GM12878 (cell line): ENCODE measurements around the gene RNPEP. TPM values are rescaled to one million over a fixed set of nuclear protein-coding genes. Genes with fewer than 3 reads are reported as not detected.

Experiments
- ATAC-seq: fragments of 200-7000 bp; cut with Tn5 transposase; 3 replicates; pipeline ENCODE4 v1.9.1; 2020; ENCODE audit warnings: mild to moderate bottlenecking, moderate library complexity
- BruUV-seq: library from RNA; stranded (reverse); fragments of 400-500 nt; replicated peaks from 2 replicates; lab custom pipeline; 2021; lab: Mats Ljungman, UMichigan
- CTCF ChIA-PET: fragments of 300-600 bp; sonication (Branson Sonifier 250); formaldehyde crosslinking; extraction: SDS; loops from one replicate; lab custom pipeline; 2021; ENCODE audit warnings: inconsistent platforms; lab: Yijun Ruan, JAX
- POLR2A ChIA-PET: fragments of 350-600 bp; formaldehyde crosslinking; extraction: SDS; loops from one replicate; lab custom pipeline; 2021; ENCODE audit warnings: inconsistent platforms; lab: Charles Lee
- RAD21 ChIA-PET: fragments of 300-600 bp; sonication (Branson Sonifier 250); formaldehyde crosslinking; loops from one replicate; lab custom pipeline; 2023; ENCODE audit warnings: antibody characterized with exemption; ENCODE audit not compliant: unreplicated experiment; lab: Charles Lee
- SMC1A ChIA-PET: fragments of 300-600 bp; sonication (Branson Sonifier 250); formaldehyde crosslinking; loops from one replicate; lab custom pipeline; 2023; ENCODE audit not compliant: unreplicated experiment, uncharacterized antibody; lab: Charles Lee
- DNase-seq: peaks from one replicate; pipeline ENCODE4 v3.0.0-alpha.2; 2011; ENCODE audit warnings: low read depth, low spot score
- FAIRE-seq: peaks from 3 replicates; lab custom pipeline; 2011; peaks lifted over from hg19 to GRCh38; lab: Jason Lieb, UNC
- H2AFZ ChIP-seq: 2 replicates; pipeline ENCODE4 v1.6.0; 2011; ENCODE audit warnings: low read depth, low read length, control low read depth; ENCODE audit not compliant: control insufficient read depth
- H3K27ac ChIP-seq: 2 replicates; pipeline ENCODE4 v1.5.1; 2011; ENCODE audit warnings: control low read depth; ENCODE audit not compliant: control insufficient read depth, insufficient read depth
- H3K27me3 ChIP-seq, 2 experiments: replicated peaks in 1 of 2; 2 replicates each; pipeline versions ENCODE4 v1.6.0 to v1.6.1; 2011; ENCODE audit warnings: low read length in 1 of 2; ENCODE audit not compliant: control insufficient read depth in 2 of 2, insufficient read depth in 2 of 2
- H3K36me3 ChIP-seq, 2 experiments: 2 replicates each; pipeline ENCODE4 v1.5.1; 2011; ENCODE audit warnings: low read length in 1 of 2; ENCODE audit not compliant: control insufficient read depth in 2 of 2, insufficient read depth in 2 of 2
- H3K4me1 ChIP-seq: 2 replicates; pipeline ENCODE4 v1.6.1; 2011; ENCODE audit warnings: mild to moderate bottlenecking, low read length, moderate library complexity, mixed read lengths; ENCODE audit not compliant: control insufficient read depth, insufficient read depth
- H3K4me2 ChIP-seq: 2 replicates; pipeline ENCODE4 v1.6.0; 2011; ENCODE audit warnings: control low read depth; ENCODE audit not compliant: control insufficient read depth, insufficient read depth
- H3K4me3 ChIP-seq: fragments of 200-600 bp; sonication (generic); 2 replicates; pipeline ENCODE4 v1.5.1; 2016
- H3K79me2 ChIP-seq: 2 replicates; pipeline ENCODE4 v1.6.0; 2011; ENCODE audit warnings: low read length; ENCODE audit not compliant: control insufficient read depth, insufficient read depth
- H3K9ac ChIP-seq: 2 replicates; pipeline ENCODE4 v1.8.0; 2011; ENCODE audit warnings: low read length, control low read depth, mixed read lengths; ENCODE audit not compliant: control insufficient read depth, insufficient read depth
- H3K9me3 ChIP-seq: replicated peaks from 3 replicates; pipeline ENCODE4 v1.5.1; 2011; ENCODE audit warnings: mild to moderate bottlenecking, low read length; ENCODE audit not compliant: control insufficient read depth, insufficient read depth
- H4K20me1 ChIP-seq: 2 replicates; pipeline ENCODE4 v1.6.0; 2011; ENCODE audit not compliant: control insufficient read depth, insufficient read depth
- ATF2 ChIP-seq: IDR thresholded peaks from 2 replicates; pipeline ENCODE4 v1.6.1; 2012; ENCODE audit warnings: low read length, inconsistent platforms
- IRF3 ChIP-seq: fragments of 450-650 bp; IDR thresholded peaks from 2 replicates; pipeline ENCODE4 v1.6.1; 2014; ENCODE audit warnings: mild to moderate bottlenecking
- MYB ChIP-seq: fragments of 150-350 bp; IDR thresholded peaks from 2 replicates; pipeline ENCODE4 v1.6.1; 2014; ENCODE audit warnings: mild to moderate bottlenecking, low read depth, low read length, borderline replicate concordance
- NR2C2 ChIP-seq: IDR thresholded peaks from 2 replicates; pipeline ENCODE4 v1.6.1; 2011; ENCODE audit warnings: borderline replicate concordance, low read depth; ENCODE audit not compliant: control insufficient read depth, insufficient read length
- POU2F2 ChIP-seq: IDR thresholded peaks from 3 replicates; pipeline ENCODE4 v1.6.1; 2011; ENCODE audit warnings: low read depth, mild to moderate bottlenecking, low read length, borderline replicate concordance
- RELA ChIP-seq: fragments of 450-650 bp; IDR thresholded peaks from 2 replicates; pipeline ENCODE4 v1.8.0; 2014; ENCODE audit warnings: borderline replicate concordance; ENCODE audit not compliant: partially characterized antibody
- REST ChIP-seq: IDR thresholded peaks from 2 replicates; pipeline ENCODE4 v1.6.1; 2012; ENCODE audit warnings: mild to moderate bottlenecking, low read depth, low read length
- SPI1 ChIP-seq: IDR thresholded peaks from 2 replicates; pipeline ENCODE4 v1.6.1; 2011; ENCODE audit warnings: low read depth, mild to moderate bottlenecking, low read length, moderate library complexity, borderline replicate concordance; ENCODE audit not compliant: insufficient read depth
- WRNIP1 ChIP-seq: IDR thresholded peaks from 2 replicates; pipeline ENCODE4 v1.6.1; 2011; ENCODE audit warnings: low read depth, low read length, improper control_type of control experiment, borderline replicate concordance
- WGBS: methylation state at CpG from one replicate; pipeline ENCODE4 v1.1.6; 2016; ENCODE audit warnings: low lambda C conversion rate; ENCODE audit not compliant: insufficient replicate concordance, insufficient coverage; ENCODE audit errors: missing lambda C conversion rate; 5-methylcytosine and 5-hydroxymethylcytosine counted together
- in situ Hi-C: fragments of 300-500 bp; cut with MboI; formaldehyde crosslinking; loops from 9 replicates; pipeline ENCODE4 v1.14.3; 2018; ENCODE audit warnings: mixed read lengths
- intact Hi-C: fragments of 100-400 bp; cut with micrococcal nuclease; formaldehyde crosslinking; loops from one replicate; pipeline ENCODE4 v1.14.2; 2022; ENCODE audit not compliant: unreplicated experiment
- polyA plus RNA-seq, 11 experiments: library from polyadenylated mRNA; depleted of rRNA in 4 of 11; unstranded in 6 of 11; stranded (reverse) in 5 of 11; fragments of >200 nt; fragmentation: Nextera tagmentation in 4 of 11; fragmentation: Illumina TruSeq in 1 of 11; extraction: Ambion mirVana in 4 of 11; extraction: Trizol in 1 of 11; gene quantifications; 1 replicate in 1 of 11; 2 replicates in 10 of 11; pipeline versions ENCODE4 v1.2.1 to v1.2.3, GENCODE V29; 2011 to 2016; ENCODE audit warnings: inconsistent platforms in 2 of 11, missing spikeins in 2 of 11, low read depth in 1 of 11
- total RNA-seq, 4 experiments: library from RNA; depleted of rRNA in 3 of 4; stranded (reverse); fragments of >200 nt in 3 of 4; fragmentation: Illumina TruSeq in 1 of 4; extraction: Trizol in 1 of 4; gene quantifications; 2 replicates each; pipeline versions ENCODE4 v1.2.1 to v1.2.3, GENCODE V29; 2013 to 2021
- TF ChIP-seq, protein P1 (sequence below): fragments of 450-650 bp; IDR thresholded peaks from 2 replicates; pipeline ENCODE4 v1.6.1; 2016; ENCODE audit warnings: mild to moderate bottlenecking
- TF ChIP-seq, protein P2 (sequence below): fragments of 450-650 bp; IDR thresholded peaks from 2 replicates; pipeline ENCODE4 v1.6.1; 2016; ENCODE audit warnings: mild to moderate bottlenecking, moderate library complexity, borderline replicate concordance

The RNPEP gene
- total and polyA plus RNA-seq, 10 of the 15 experiments (the other 5 are each of a cell fraction or from before 2014, with no cell fraction given), result 18.3 to 68.2 (median 44.6) TPM

DNA sequence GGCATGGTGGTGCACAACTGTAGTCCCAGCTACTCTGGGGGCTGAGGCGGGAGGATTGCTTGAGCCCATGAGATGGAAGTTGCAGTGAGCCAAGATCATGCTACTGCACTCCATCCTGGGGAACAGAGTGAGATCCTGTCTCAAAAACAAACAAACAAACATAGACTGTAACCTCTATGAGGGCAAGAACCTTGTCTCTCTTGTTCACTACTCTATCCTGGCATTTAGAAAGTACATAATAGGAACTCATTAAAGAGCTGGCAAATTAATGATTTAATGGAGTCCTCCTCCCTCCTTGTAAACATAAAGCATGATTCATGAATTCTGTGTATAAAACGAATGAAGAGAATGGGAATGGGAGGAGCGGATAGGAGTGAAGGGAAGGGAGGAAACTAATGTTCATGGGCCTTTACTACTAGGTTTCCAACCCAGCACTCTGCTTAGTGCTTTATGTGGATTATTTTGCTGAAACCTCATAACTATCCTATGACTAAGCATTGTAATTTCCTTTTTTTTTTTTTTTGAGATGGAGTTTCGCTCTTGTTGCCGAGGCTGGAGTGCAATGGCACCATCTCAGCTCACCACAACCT lies 44.7 kb upstream of the RNPEP start:
- Histone ChIP-seq H3K79me2 (no peaks in the 10 kb centered on the region), H3K9ac (no peak overlapping the region), H3K9me3 (no peaks in the 10 kb centered on the region), H3K4me3 (no peak overlapping the region), H3K27ac (no peak overlapping the region), H2AFZ (no peak overlapping the region), H3K27me3 (no peaks in the 10 kb centered on the region; a peak in 1 of 4 replicates), H4K20me1 (no peaks in the 10 kb centered on the region), H3K4me2 (no peak overlapping the region), H3K4me1 (no peaks in the 10 kb centered on the region), H3K36me3 (no peaks in the 10 kb centered on the region)
- ChIA-PET SMC1A (no interaction called here), RAD21 (interaction anchor here (0.5 kb wide), 1 partner anchor 10 kb away, joined by 3 read pairs; no protein-coding TSS in a partner anchor), POLR2A (no interaction called here), CTCF (interaction anchor here (0.9 kb wide), 1 partner anchor 42 kb away, joined by 4 read pairs; no protein-coding TSS in a partner anchor)
- intact Hi-C loops, result no loop called here
- DNase-seq, result no peak
- WGBS, result 31% methylated on average over 3 of the region's 5 CpGs
- no TSS peak for BruUV-seq
- FAIRE-seq, result no peak
- in situ Hi-C loops, result no loop called here
- ATAC-seq, result no peak
- TF ChIP-seq ATF2 (no peak), IRF3 (no peak), NR2C2 (no peak), SPI1 (no peak), RELA (no peak), REST (no peak), POU2F2 (no peak), MYB (no peak), WRNIP1 (no peak)
- TF ChIP-seq, protein P1, sequence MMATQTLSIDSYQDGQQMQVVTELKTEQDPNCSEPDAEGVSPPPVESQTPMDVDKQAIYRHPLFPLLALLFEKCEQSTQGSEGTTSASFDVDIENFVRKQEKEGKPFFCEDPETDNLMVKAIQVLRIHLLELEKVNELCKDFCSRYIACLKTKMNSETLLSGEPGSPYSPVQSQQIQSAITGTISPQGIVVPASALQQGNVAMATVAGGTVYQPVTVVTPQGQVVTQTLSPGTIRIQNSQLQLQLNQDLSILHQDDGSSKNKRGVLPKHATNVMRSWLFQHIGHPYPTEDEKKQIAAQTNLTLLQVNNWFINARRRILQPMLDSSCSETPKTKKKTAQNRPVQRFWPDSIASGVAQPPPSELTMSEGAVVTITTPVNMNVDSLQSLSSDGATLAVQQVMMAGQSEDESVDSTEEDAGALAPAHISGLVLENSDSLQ, result no peak
- TF ChIP-seq, protein P2, sequence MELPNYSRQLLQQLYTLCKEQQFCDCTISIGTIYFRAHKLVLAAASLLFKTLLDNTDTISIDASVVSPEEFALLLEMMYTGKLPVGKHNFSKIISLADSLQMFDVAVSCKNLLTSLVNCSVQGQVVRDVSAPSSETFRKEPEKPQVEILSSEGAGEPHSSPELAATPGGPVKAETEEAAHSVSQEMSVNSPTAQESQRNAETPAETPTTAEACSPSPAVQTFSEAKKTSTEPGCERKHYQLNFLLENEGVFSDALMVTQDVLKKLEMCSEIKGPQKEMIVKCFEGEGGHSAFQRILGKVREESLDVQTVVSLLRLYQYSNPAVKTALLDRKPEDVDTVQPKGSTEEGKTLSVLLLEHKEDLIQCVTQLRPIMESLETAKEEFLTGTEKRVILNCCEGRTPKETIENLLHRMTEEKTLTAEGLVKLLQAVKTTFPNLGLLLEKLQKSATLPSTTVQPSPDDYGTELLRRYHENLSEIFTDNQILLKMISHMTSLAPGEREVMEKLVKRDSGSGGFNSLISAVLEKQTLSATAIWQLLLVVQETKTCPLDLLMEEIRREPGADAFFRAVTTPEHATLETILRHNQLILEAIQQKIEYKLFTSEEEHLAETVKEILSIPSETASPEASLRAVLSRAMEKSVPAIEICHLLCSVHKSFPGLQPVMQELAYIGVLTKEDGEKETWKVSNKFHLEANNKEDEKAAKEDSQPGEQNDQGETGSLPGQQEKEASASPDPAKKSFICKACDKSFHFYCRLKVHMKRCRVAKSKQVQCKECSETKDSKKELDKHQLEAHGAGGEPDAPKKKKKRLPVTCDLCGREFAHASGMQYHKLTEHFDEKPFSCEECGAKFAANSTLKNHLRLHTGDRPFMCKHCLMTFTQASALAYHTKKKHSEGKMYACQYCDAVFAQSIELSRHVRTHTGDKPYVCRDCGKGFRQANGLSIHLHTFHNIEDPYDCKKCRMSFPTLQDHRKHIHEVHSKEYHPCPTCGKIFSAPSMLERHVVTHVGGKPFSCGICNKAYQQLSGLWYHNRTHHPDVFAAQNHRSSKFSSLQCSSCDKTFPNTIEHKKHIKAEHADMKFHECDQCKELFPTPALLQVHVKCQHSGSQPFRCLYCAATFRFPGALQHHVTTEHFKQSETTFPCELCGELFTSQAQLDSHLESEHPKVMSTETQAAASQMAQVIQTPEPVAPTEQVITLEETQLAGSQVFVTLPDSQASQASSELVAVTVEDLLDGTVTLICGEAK, result no peak
